ENCODE measurements around the gene GFOD1.

Gene GFOD1

GRCh38 chr6:13368731-13369115 lies 118.7 kb downstream of the GFOD1 start:
- Histone ChIP-seq H3K27ac (no peak overlapping the region), H3K36me3 (replicated peaks) (no peaks in the 10 kb centered on the region), H3K4me3 (ENCODE audit: low read depth, low read length) (no peak overlapping the region), H3K27me3 (replicated peaks) (no peaks in the 10 kb centered on the region)
- in situ Hi-C loops (cut with HindIII; ENCODE audit: low pct_ligation_motif_present, low sequenced_read_pairs), result no loop called here
- TF ChIP-seq CTCF (IDR thresholded peaks at IDR 0.05; ENCODE audit: low read depth, low read length, missing control alignments), result no peak
- no peak for DNase-seq

- Histone ChIP-seq H3K36me3 (replicated peaks) (no peaks in the 10 kb centered on the region), H3K4me3 (ENCODE audit: low read depth, low read length) (no peak overlapping the region), H3K27me3 (replicated peaks) (no peaks in the 10 kb centered on the region), H3K27ac (no peak overlapping the region)
- in situ Hi-C loops (cut with HindIII; ENCODE audit: low pct_ligation_motif_present, low sequenced_read_pairs), result no loop called here
- no peak for TF ChIP-seq CTCF (IDR thresholded peaks at IDR 0.05; ENCODE audit: low read depth, low read length, missing control alignments)
- DNase-seq, result no peak
Observed at GRCh38 chr6:13368079-13368730, 119.2 kb downstream of the GFOD1 start.

GRCh38 chr6:13367396-13367795 lies 120.0 kb downstream of the GFOD1 start:
- H3K27ac ChIP-seq, result no peak overlapping the region
- H3K36me3 ChIP-seq (replicated peaks), result no peaks in the 10 kb centered on the region
- TF ChIP-seq CTCF (IDR thresholded peaks at IDR 0.05; ENCODE audit: low read depth, low read length, missing control alignments), result no peak
- DNase-seq, result no peak
- H3K4me3 ChIP-seq (ENCODE audit: low read depth, low read length), result no peak overlapping the region
- H3K27me3 ChIP-seq (replicated peaks), result no peaks in the 10 kb centered on the region
- in situ Hi-C loops (cut with HindIII; ENCODE audit: low pct_ligation_motif_present, low sequenced_read_pairs), result no loop called here

GRCh38 chr6:13365320-13365719 lies 122.1 kb downstream of the GFOD1 start:
- Histone ChIP-seq H3K27me3 (replicated peaks) (no peaks in the 10 kb centered on the region), H3K36me3 (replicated peaks) (no peaks in the 10 kb centered on the region), H3K4me3 (ENCODE audit: low read depth, low read length) (no peak overlapping the region), H3K27ac (no peak overlapping the region)
- DNase-seq, result no peak
- in situ Hi-C loops (cut with HindIII; ENCODE audit: low pct_ligation_motif_present, low sequenced_read_pairs), result no loop called here
- no peak for TF ChIP-seq CTCF (IDR thresholded peaks at IDR 0.05; ENCODE audit: low read depth, low read length, missing control alignments)

- in situ Hi-C loops (cut with HindIII; ENCODE audit: low pct_ligation_motif_present, low sequenced_read_pairs), result no loop called here
- Histone ChIP-seq H3K27ac (no peak overlapping the region), H3K27me3 (replicated peaks) (no peaks in the 10 kb centered on the region), H3K4me3 (ENCODE audit: low read depth, low read length) (no peak overlapping the region), H3K36me3 (replicated peaks) (no peaks in the 10 kb centered on the region)
- TF ChIP-seq CTCF (IDR thresholded peaks at IDR 0.05; ENCODE audit: low read depth, low read length, missing control alignments), result no peak
- DNase-seq, result no peak
Observed at GRCh38 chr6:13364842-13365241, 122.6 kb downstream of the GFOD1 start.

- in situ Hi-C loops (cut with HindIII; ENCODE audit: low pct_ligation_motif_present, low sequenced_read_pairs), result no loop called here
- Histone ChIP-seq H3K27ac (no peak overlapping the region), H3K36me3 (replicated peaks) (no peaks in the 10 kb centered on the region), H3K4me3 (ENCODE audit: low read depth, low read length) (no peak overlapping the region), H3K27me3 (replicated peaks) (no peaks in the 10 kb centered on the region)
- DNase-seq, result no peak
- TF ChIP-seq CTCF (IDR thresholded peaks at IDR 0.05; ENCODE audit: low read depth, low read length, missing control alignments), result no peak
Observed at GRCh38 chr6:13362412-13362811, 125.0 kb downstream of the GFOD1 start.

All from brain microvascular endothelial cell (primary cell).